Type B pancreatic cell (in vitro differentiated cells): ENCODE data around the gene MOB2. TPM values are rescaled to one million over a fixed set of nuclear protein-coding genes. Genes with fewer than 3 reads are reported as not detected.
A peak's percentile ranks its signal among the peaks of the same experiment; 100 is the strongest.
"Not testable (repeated sequence)": the region's sequence is repeated elsewhere in the genome, so short reads cannot be mapped to it uniquely, and the experiment has no call there.

ENCODE experiments used
- DNase-seq: peaks from one replicate; pipeline ENCODE4 v3.0.0; 2021; ENCODE audit warnings: mixed read lengths; ENCODE audit not compliant: unreplicated experiment; ENCODE audit errors: extremely low spot score
- H3K27ac Mint-ChIP-seq: 2 replicates; pipeline ENCODE4 v1.8.0; 2021; ENCODE audit warnings: mild to moderate bottlenecking, mixed read lengths
- H3K27me3 Mint-ChIP-seq: 2 replicates; pipeline ENCODE4 v1.8.0; 2021; ENCODE audit warnings: mixed read lengths
- H3K36me3 Mint-ChIP-seq: 2 replicates; pipeline ENCODE4 v1.8.0; 2021; ENCODE audit warnings: mixed read lengths
- H3K4me1 Mint-ChIP-seq: one replicate; pipeline ENCODE4 v1.8.0; 2021; ENCODE audit warnings: mixed read lengths; ENCODE audit not compliant: unreplicated experiment
- H3K4me3 Mint-ChIP-seq: 2 replicates; pipeline ENCODE4 v1.8.0; 2021; ENCODE audit warnings: mild to moderate bottlenecking, mixed read lengths
- H3K9me3 Mint-ChIP-seq: 2 replicates; pipeline ENCODE4 v1.8.0; 2021; ENCODE audit warnings: mixed read lengths
- total RNA-seq: library from RNA; stranded (reverse); gene quantifications from 2 replicates; pipeline ENCODE4 v1.2.1, GENCODE V29; 2021; ENCODE audit warnings: low replicate concordance
- TF ChIP-seq, protein P1 (sequence below): fragments of 200-600 bp; sonication (generic); conservative IDR thresholded peaks from 2 replicates; pipeline ENCODE4 v1.5.0; 2021; ENCODE audit warnings: antibody characterized with exemption, mild to moderate bottlenecking

MOB2 gene
- total RNA-seq, 1 donor from 2014 or later: 39.6 TPM

DNA sequence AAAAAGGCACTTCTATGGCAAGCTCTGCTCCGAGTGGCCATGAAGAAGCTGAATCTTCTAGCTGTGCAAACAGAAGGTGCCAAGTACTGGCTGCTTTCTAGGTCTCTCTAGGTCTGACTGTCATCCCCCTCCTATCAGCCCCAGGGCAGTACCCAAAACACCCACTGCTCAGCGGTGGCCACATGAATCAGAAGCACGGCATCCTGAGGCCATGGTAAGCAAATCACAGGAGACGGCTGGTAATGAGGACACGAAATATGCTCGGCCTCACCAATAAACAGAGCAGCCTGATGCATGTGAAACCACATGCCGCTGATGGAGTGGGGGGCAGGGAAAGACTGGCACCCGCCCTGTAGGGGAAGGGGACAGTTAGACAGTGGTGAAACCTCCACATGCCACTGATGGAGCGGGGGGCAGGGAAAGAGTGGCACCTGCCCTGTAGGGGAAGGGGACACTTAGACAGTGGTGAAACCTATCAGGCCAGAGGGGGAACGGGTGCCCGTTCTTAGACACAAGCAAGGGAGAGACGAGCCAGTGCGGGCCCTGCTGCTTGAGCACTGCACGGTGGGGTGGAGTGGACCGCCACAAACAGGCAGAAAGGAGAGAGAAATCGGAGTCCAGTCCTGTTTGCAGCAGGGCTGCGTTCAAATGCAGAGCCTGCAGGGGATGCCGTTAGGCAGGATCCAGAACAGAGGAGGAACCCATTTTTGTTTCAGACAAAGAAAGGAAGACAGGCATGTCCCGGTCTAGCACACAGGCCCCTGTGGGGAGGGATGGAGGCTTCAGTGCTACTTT lies 29.9 kb upstream of the MOB2 start:
- no peak overlapping the region for H3K4me3 Mint-ChIP-seq
- H3K4me1 Mint-ChIP-seq: peaks cover 48% of the 10 kb centered on the region
- DNase-seq: no peak
- no peaks in the 10 kb centered on the region for H3K27me3 Mint-ChIP-seq
- peaks cover 5% of the 10 kb centered on the region for H3K36me3 Mint-ChIP-seq
- TF ChIP-seq, protein P1, sequence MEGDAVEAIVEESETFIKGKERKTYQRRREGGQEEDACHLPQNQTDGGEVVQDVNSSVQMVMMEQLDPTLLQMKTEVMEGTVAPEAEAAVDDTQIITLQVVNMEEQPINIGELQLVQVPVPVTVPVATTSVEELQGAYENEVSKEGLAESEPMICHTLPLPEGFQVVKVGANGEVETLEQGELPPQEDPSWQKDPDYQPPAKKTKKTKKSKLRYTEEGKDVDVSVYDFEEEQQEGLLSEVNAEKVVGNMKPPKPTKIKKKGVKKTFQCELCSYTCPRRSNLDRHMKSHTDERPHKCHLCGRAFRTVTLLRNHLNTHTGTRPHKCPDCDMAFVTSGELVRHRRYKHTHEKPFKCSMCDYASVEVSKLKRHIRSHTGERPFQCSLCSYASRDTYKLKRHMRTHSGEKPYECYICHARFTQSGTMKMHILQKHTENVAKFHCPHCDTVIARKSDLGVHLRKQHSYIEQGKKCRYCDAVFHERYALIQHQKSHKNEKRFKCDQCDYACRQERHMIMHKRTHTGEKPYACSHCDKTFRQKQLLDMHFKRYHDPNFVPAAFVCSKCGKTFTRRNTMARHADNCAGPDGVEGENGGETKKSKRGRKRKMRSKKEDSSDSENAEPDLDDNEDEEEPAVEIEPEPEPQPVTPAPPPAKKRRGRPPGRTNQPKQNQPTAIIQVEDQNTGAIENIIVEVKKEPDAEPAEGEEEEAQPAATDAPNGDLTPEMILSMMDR: no peak
- H3K9me3 Mint-ChIP-seq: no peaks in the 10 kb centered on the region
- no peak overlapping the region for H3K27ac Mint-ChIP-seq

DNA sequence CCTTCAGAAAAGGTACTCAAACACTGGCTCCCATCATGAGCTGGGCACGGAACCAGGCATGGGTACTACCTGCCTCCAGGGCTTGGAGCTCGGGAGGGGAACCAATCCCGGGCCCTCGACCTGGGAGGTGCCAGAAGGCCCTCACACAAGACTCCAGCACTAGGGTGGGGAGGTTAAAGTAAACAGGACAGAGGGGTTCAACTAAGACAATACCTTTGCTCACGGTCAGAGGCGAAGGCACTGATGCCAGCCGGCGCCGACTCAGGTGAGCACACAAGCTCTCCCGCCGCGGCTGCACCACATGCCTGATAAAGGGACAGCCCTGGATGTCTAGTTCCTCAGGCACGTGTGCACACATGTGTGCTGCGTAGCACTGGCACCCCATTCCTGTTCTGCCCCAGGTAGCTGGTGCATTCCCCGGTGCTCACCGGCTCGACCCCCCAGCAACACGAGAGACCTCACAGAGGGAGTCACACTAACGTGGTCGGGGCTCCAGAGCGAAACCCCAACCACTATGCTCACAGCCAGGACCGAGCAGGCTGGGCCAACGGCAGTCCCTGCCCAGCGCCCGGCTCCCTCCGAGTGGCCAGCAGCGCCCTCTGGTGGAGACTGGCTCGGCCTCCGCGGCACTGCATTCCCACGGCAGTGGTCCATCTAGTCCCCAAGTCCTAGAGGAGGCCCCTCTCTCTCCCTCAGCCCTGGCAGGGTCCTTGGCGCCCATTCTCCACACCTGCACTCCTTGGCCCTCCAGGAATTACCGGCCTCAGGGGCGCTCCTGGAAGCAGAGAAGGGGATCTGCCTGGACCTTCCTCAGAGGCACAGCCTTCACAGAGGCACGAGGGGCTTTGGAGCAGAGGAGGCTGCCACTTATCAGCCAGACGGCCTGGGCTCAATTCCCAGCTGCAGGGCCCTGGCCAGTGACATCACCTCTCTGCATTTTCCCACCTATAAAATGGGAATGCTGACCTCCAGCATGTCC lies 28.8 kb upstream of the MOB2 start:
- H3K27ac Mint-ChIP-seq: no peak overlapping the region
- no peak overlapping the region for H3K4me3 Mint-ChIP-seq
- peaks cover 38% of the 10 kb centered on the region for H3K4me1 Mint-ChIP-seq
- no peaks in the 10 kb centered on the region for H3K27me3 Mint-ChIP-seq
- DNase-seq: peak; percentile 91
- TF ChIP-seq, protein P1: peak; percentile 98
- no peaks in the 10 kb centered on the region for H3K9me3 Mint-ChIP-seq
- peaks cover 5% of the 10 kb centered on the region for H3K36me3 Mint-ChIP-seq

DNA sequence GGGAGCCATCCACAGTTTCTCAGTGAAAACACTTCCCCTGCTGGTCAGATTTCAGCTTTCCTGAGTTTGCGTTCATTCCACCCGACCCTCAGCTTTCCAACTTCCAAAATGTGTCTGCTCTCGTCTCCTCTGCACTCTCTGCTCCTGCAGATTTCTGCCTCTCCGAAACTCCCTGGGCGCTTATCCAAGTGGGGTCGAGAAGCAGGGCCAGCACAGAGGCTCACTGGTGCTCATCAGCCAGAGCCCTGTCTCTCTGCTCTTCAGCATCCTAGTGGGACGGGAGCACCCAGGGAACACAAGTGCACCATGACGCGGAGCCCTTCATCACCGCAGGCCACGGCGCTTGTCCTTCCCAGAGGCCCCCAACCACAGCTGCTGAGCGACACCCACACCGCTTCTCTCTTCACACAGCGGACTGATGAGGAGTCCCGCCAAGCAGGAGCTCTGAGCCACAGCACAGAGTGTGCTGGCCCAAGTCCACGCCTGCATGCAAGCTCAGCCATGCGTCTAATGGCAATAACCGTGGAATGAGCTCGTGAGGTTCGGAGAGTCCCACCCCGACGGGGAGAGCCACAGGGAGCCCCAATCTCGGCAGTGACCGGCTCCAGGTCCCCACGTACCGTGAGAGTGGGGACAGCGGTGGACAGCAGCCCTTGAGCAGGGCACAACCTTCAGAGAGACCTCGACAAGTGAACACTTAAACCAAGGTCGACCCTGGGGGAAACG lies 27.9 kb upstream of the MOB2 start:
- peaks cover 5% of the 10 kb centered on the region for H3K36me3 Mint-ChIP-seq
- DNase-seq: no peak
- TF ChIP-seq, protein P1: peak; percentile 25
- no peaks in the 10 kb centered on the region for H3K27me3 Mint-ChIP-seq
- peaks cover 36% of the 10 kb centered on the region for H3K4me1 Mint-ChIP-seq
- no peak overlapping the region for H3K27ac Mint-ChIP-seq
- H3K9me3 Mint-ChIP-seq: no peaks in the 10 kb centered on the region
- H3K4me3 Mint-ChIP-seq: no peak overlapping the region

DNA sequence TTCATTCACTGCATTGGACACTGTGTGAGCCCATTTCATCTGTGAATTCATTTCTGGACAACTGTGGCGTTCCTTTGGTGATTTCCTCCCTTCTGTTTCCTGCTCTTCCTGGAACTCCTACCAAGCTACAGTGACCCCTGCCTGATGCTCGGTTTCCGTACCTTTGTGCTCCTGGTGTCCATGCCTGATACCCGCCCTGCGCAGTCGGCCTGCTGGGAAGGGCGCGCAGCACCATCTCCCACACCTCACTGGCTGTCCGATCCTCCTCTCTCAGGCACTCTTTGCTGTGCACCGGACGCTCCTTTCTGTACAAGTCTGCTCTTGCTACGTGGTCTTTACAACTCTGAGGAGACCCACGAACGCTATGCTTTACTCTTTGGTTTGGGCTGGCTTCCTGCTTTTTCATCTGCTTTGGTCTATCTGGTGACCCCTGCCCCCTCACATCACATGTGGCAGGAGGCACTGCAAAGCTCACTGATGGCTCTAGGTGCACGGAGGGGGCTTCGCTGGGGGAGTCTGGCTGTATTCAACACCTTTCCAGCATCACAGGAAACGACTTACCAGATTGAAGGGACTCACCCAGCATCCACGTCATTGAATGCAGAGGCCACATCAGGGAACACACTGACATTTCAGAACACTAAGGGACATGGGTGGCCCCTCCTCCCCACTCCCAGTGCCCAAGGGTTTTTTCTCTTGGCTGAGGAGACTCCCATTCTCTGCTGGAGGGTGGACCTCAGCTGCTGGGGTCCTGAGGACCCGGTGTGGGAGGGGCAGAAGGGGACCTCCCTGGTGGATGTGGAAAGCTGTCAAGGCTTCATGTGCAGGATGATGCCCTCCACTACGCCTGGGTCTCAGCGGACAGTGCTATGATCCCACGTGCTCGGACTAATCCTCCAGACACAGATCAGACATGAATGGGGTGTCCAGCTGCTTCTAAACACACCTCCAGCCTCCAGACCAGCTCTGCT lies 27.0 kb upstream of the MOB2 start:
- H3K36me3 Mint-ChIP-seq: peaks cover 5% of the 10 kb centered on the region

DNA sequence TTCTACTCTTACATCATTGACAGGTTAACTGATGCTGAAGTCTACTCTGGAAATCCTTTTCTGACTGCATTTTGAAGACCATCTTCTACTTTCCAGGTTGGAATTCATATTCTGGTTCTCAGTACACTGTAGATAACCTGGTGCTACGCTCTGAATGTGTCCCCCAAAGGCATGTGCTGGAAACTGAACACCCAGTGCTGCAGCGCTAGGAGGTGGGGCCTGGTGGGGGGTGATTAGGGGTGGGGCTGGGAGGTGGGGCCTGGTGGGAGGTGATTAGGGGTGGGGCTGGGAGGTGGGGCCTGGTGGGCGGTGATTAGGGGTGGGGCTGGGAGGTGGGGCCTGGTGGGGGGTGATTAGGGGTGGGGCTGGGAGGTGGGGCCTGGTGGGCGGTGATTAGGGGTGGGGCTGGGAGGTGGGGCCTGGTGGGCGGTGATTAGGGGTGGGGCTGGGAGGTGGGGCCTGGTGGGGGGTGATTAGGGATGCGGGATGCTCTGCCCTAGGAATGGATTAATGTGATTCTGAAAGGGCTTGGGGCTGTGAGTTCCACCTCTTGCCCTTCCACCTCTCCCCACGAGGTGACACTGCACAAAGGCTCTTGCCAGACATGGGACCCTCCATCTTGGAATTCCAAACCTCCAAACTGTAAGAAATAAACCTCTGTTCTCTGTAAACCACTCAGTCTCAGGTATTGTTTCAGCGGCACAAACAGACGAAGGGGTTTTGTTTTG lies 26.1 kb upstream of the MOB2 start:
- not testable (repeated sequence) for H3K27ac Mint-ChIP-seq, H3K27me3 Mint-ChIP-seq, H3K9me3 Mint-ChIP-seq, DNase-seq, H3K36me3 Mint-ChIP-seq, H3K4me3 Mint-ChIP-seq
- H3K4me1 Mint-ChIP-seq: peaks cover 35% of the 10 kb centered on the region

More for the DNA sequence above, 27.0 kb upstream of the MOB2 start:
- TF ChIP-seq, protein P1: no peak
- peaks cover 33% of the 10 kb centered on the region for H3K4me1 Mint-ChIP-seq
- no peaks in the 10 kb centered on the region for H3K27me3 Mint-ChIP-seq
- no peak overlapping the region for H3K4me3 Mint-ChIP-seq
- no peaks in the 10 kb centered on the region for H3K9me3 Mint-ChIP-seq
- H3K27ac Mint-ChIP-seq: peak overlapping the region; percentile 40
- DNase-seq: no peak
